HEK293 (cell line): ENCODE results near the gene STX11.

Source experiments
- FEZF1 ChIP-seq: fragments of 450-650 bp; formaldehyde crosslinking; IDR thresholded peaks from 2 replicates; pipeline ENCODE4 v1.5.1; 2016; ENCODE audit warnings: missing biosample characterization, missing genetic modification characterization
- HOXD13 ChIP-seq: sonication (generic); formaldehyde crosslinking; IDR thresholded peaks from 2 replicates; pipeline ENCODE4 v1.8.0; 2022; ENCODE audit warnings: missing genetic modification reagents, borderline replicate concordance
- KLF8 ChIP-seq: fragments of 450-650 bp; formaldehyde crosslinking; IDR thresholded peaks from 2 replicates; pipeline ENCODE4 v1.5.1; 2016; ENCODE audit warnings: missing biosample characterization, missing genetic modification characterization
- PRDM1 ChIP-seq: fragments of 450-650 bp; formaldehyde crosslinking; IDR thresholded peaks from 2 replicates; pipeline ENCODE4; 2016; ENCODE audit warnings: missing biosample characterization, missing genetic modification characterization
- PRDM6 ChIP-seq: fragments of 450-650 bp; formaldehyde crosslinking; IDR thresholded peaks from 2 replicates; pipeline ENCODE4 v1.5.1; 2017; ENCODE audit warnings: missing biosample characterization, missing genetic modification characterization
- SP2 ChIP-seq: fragments of 450-650 bp; formaldehyde crosslinking; IDR thresholded peaks from 2 replicates; pipeline ENCODE4 v1.5.1; 2016; ENCODE audit warnings: missing biosample characterization, missing genetic modification characterization
- SP3 ChIP-seq: fragments of 450-650 bp; formaldehyde crosslinking; IDR thresholded peaks from 2 replicates; pipeline ENCODE4 v1.5.1; 2016; ENCODE audit warnings: missing biosample characterization, missing genetic modification characterization
- YY2 ChIP-seq: fragments of 450-650 bp; formaldehyde crosslinking; IDR thresholded peaks from 2 replicates; pipeline ENCODE4 v1.5.1; 2016; ENCODE audit warnings: missing biosample characterization, missing genetic modification characterization
- ZBTB1 ChIP-seq: fragments of 450-650 bp; formaldehyde crosslinking; IDR thresholded peaks from 2 replicates; pipeline ENCODE4 v1.5.1; 2016; ENCODE audit warnings: missing biosample characterization, missing genetic modification characterization
- ZBTB17 ChIP-seq: fragments of 450-650 bp; formaldehyde crosslinking; IDR thresholded peaks from 2 replicates; pipeline ENCODE4 v1.5.1; 2016; ENCODE audit warnings: missing biosample characterization, missing genetic modification characterization
- ZBTB21 ChIP-seq: fragments of 450-650 bp; formaldehyde crosslinking; IDR thresholded peaks from 2 replicates; pipeline ENCODE4 v1.5.1; 2017; ENCODE audit warnings: missing biosample characterization, missing genetic modification characterization
- ZBTB8A ChIP-seq: fragments of 450-650 bp; formaldehyde crosslinking; IDR thresholded peaks from 2 replicates; pipeline ENCODE4 v1.5.1; 2016; ENCODE audit warnings: missing biosample characterization, missing genetic modification characterization
- ZNF133 ChIP-seq: fragments of 450-650 bp; formaldehyde crosslinking; IDR thresholded peaks from 2 replicates; pipeline ENCODE4 v1.5.1; 2016; ENCODE audit warnings: missing biosample characterization, missing genetic modification characterization
- ZNF157 ChIP-seq: fragments of 450-650 bp; formaldehyde crosslinking; IDR thresholded peaks from 2 replicates; pipeline ENCODE4 v1.5.1; 2016; ENCODE audit warnings: missing biosample characterization, missing genetic modification characterization
- ZNF214 ChIP-seq: fragments of 450-650 bp; formaldehyde crosslinking; IDR thresholded peaks from 2 replicates; pipeline ENCODE4 v1.5.1; 2017; ENCODE audit warnings: missing biosample characterization, mild to moderate bottlenecking, missing genetic modification characterization, borderline replicate concordance
- ZNF24 ChIP-seq: fragments of 450-650 bp; formaldehyde crosslinking; IDR thresholded peaks from 2 replicates; pipeline ENCODE4 v1.5.1; 2016; ENCODE audit warnings: missing biosample characterization, missing genetic modification characterization
- ZNF292 ChIP-seq: fragments of 450-650 bp; formaldehyde crosslinking; IDR thresholded peaks from 2 replicates; pipeline ENCODE4 v1.5.1; 2016; ENCODE audit warnings: low read depth, missing biosample characterization, missing genetic modification characterization, borderline replicate concordance
- ZNF302 ChIP-seq: fragments of 450-650 bp; formaldehyde crosslinking; IDR thresholded peaks from 2 replicates; pipeline ENCODE4 v1.5.1; 2016; ENCODE audit warnings: missing biosample characterization, missing genetic modification characterization, low read depth
- ZNF311 ChIP-seq: fragments of 450-650 bp; formaldehyde crosslinking; IDR thresholded peaks from 2 replicates; pipeline ENCODE4 v1.5.1; 2017; ENCODE audit warnings: missing biosample characterization, missing genetic modification characterization, borderline replicate concordance
- ZNF341 ChIP-seq: fragments of 450-650 bp; formaldehyde crosslinking; IDR thresholded peaks from 2 replicates; pipeline ENCODE4; 2016; ENCODE audit warnings: low read depth, missing biosample characterization, missing genetic modification characterization
- ZNF391 ChIP-seq: fragments of 450-650 bp; formaldehyde crosslinking; IDR thresholded peaks from 2 replicates; pipeline ENCODE4 v1.5.1; 2016; ENCODE audit warnings: low read depth, missing biosample characterization, missing genetic modification characterization, borderline replicate concordance
- ZNF48 ChIP-seq: fragments of 450-650 bp; formaldehyde crosslinking; IDR thresholded peaks from 2 replicates; pipeline ENCODE4 v1.5.1; 2016; ENCODE audit warnings: missing biosample characterization, missing genetic modification characterization
- ZNF510 ChIP-seq: fragments of 450-650 bp; formaldehyde crosslinking; IDR thresholded peaks from 2 replicates; pipeline ENCODE4 v1.5.1; 2018; ENCODE audit warnings: mild to moderate bottlenecking, missing genetic modification characterization, missing biosample characterization; ENCODE audit not compliant: insufficient replicate concordance
- ZNF544 ChIP-seq: fragments of 450-650 bp; formaldehyde crosslinking; IDR thresholded peaks from 2 replicates; pipeline ENCODE4 v1.5.0; 2017; ENCODE audit warnings: missing biosample characterization, missing genetic modification characterization
- ZNF548 ChIP-seq: fragments of 450-650 bp; formaldehyde crosslinking; IDR thresholded peaks from 2 replicates; pipeline ENCODE4 v1.5.1; 2016; ENCODE audit warnings: missing biosample characterization, missing genetic modification characterization
- ZNF561 ChIP-seq: fragments of 450-650 bp; IDR thresholded peaks from 2 replicates; pipeline ENCODE4 v1.5.1; 2018; ENCODE audit warnings: missing biosample characterization, missing genetic modification characterization, borderline replicate concordance
- ZNF571 ChIP-seq: fragments of 450-650 bp; formaldehyde crosslinking; IDR thresholded peaks from 2 replicates; pipeline ENCODE4 v1.5.0; 2017; ENCODE audit warnings: missing biosample characterization, missing genetic modification characterization
- ZNF670 ChIP-seq: fragments of 450-650 bp; formaldehyde crosslinking; IDR thresholded peaks from 2 replicates; pipeline ENCODE4 v1.5.1; 2016; ENCODE audit warnings: missing biosample characterization, missing genetic modification characterization, low read depth
- ZNF785 ChIP-seq: fragments of 450-650 bp; formaldehyde crosslinking; IDR thresholded peaks from 2 replicates; pipeline ENCODE4 v1.5.1; 2016; ENCODE audit warnings: missing biosample characterization, missing genetic modification characterization
- ZSCAN30 ChIP-seq: fragments of 450-650 bp; IDR thresholded peaks from 2 replicates; pipeline ENCODE4 v1.5.1; 2018; ENCODE audit warnings: missing biosample characterization, mild to moderate bottlenecking, missing genetic modification characterization, moderate library complexity
- TF ChIP-seq, protein P1 (sequence below): fragments of 450-650 bp; IDR thresholded peaks from 2 replicates; pipeline ENCODE4 v1.5.1; 2018; ENCODE audit warnings: missing biosample characterization, missing genetic modification characterization
- TF ChIP-seq, protein P2 (sequence below): fragments of 450-650 bp; formaldehyde crosslinking; IDR thresholded peaks from 2 replicates; pipeline ENCODE4 v1.5.1; 2016; ENCODE audit warnings: missing biosample characterization, missing genetic modification characterization
- TF ChIP-seq, protein P3 (sequence below): fragments of 450-650 bp; formaldehyde crosslinking; IDR thresholded peaks from 2 replicates; pipeline ENCODE4 v1.5.1; 2017; ENCODE audit warnings: missing biosample characterization, missing genetic modification characterization
- TF ChIP-seq, protein P4 (sequence below): fragments of 450-650 bp; formaldehyde crosslinking; IDR thresholded peaks from 2 replicates; pipeline ENCODE4 v1.5.1; 2016; ENCODE audit warnings: missing biosample characterization, missing genetic modification characterization

STX11 gene

DNA sequence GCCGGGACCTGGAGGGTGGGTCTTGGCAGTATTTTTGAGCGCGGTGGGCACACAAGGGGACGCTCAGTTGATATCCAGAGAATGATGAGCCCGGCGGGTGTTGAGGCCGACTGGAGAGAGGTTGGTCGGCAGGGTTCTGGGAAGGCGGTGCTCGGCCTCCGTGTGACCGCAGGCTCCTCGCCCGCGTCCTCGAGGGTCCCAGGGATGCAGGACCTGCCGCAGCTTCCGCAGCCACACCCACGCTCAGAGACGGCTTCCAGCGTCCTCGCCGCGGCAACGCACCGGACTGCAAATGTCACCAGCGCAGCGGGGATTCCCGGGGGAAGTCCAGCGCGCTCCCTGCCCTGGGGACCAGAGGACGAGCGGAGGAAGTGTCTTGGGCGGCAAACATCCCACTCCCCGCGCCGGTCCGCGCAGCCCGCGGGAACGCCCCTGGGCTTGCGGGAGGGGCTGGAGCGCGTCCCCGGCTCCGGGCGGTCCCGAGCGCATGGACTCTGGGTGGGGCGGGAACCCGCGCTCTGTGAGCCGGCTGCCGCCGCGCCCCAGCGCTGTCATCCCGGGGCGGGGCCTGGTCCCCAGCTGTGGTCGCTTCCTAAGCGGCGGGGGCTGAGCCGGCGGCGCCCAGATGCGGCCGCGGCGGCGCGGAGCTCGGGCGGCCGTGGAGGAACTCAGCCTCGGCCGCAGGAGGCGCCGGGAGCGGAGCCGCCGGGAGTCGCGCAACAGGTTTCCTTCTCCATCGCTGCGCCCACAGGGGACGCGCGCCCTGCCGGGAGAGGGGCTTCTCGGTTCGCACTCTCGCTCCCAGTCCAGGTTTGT lies at the start of gene STX11 (continued):
- no peak for TF ChIP-seq ZNF292
- no peak for TF ChIP-seq ZBTB21
- TF ChIP-seq ZNF133 (tag by site-specific recombination), result no peak
- TF ChIP-seq, protein P1, sequence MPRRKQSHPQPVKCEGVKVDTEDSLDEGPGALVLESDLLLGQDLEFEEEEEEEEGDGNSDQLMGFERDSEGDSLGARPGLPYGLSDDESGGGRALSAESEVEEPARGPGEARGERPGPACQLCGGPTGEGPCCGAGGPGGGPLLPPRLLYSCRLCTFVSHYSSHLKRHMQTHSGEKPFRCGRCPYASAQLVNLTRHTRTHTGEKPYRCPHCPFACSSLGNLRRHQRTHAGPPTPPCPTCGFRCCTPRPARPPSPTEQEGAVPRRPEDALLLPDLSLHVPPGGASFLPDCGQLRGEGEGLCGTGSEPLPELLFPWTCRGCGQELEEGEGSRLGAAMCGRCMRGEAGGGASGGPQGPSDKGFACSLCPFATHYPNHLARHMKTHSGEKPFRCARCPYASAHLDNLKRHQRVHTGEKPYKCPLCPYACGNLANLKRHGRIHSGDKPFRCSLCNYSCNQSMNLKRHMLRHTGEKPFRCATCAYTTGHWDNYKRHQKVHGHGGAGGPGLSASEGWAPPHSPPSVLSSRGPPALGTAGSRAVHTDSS (tag by site-specific recombination), result no peak; the same call in 1 of the 2 replicates
- 0 out of 2 replicates have a peak, but pooled peaks have one; percentile 77 for TF ChIP-seq ZSCAN30 (tag by site-specific recombination)
- TF ChIP-seq HOXD13, result no peak
- no peak for TF ChIP-seq ZNF510 (tag by site-specific recombination)
- peak; percentile 28; the same call in 1 of the 2 replicates for TF ChIP-seq ZNF24
- TF ChIP-seq SP3 (tag by site-specific recombination), result peak; percentile 76
- peak; percentile 69 for TF ChIP-seq ZBTB8A (tag by site-specific recombination)
- TF ChIP-seq SP2 (tag by site-specific recombination), result peak; percentile 67
- no peak for TF ChIP-seq YY2
- no peak for TF ChIP-seq ZNF157 (tag by site-specific recombination)
- TF ChIP-seq ZNF48, result no peak
- TF ChIP-seq KLF8 (tag by site-specific recombination), result 0 out of 2 replicates have a peak, but pooled peaks have one; percentile 70
- TF ChIP-seq ZNF544 (tag by site-specific recombination), result no peak
- TF ChIP-seq, protein P2, sequence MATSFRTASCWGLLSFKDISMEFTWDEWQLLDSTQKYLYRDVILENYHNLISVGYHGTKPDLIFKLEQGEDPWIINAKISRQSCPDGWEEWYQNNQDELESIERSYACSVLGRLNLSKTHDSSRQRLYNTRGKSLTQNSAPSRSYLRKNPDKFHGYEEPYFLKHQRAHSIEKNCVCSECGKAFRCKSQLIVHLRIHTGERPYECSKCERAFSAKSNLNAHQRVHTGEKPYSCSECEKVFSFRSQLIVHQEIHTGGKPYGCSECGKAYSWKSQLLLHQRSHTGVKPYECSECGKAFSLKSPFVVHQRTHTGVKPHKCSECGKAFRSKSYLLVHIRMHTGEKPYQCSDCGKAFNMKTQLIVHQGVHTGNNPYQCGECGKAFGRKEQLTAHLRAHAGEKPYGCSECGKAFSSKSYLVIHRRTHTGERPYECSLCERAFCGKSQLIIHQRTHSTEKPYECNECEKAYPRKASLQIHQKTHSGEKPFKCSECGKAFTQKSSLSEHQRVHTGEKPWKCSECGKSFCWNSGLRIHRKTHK, result no peak
- no peak for TF ChIP-seq ZNF571 (tag by site-specific recombination)
- 0 out of 2 replicates have a peak, but pooled peaks have one; percentile 49 for TF ChIP-seq ZNF391 (tag by site-specific recombination)
- peak; percentile 89; the same call in 1 of the 2 replicates for TF ChIP-seq ZNF561 (tag by site-specific recombination)
- TF ChIP-seq, protein P3, sequence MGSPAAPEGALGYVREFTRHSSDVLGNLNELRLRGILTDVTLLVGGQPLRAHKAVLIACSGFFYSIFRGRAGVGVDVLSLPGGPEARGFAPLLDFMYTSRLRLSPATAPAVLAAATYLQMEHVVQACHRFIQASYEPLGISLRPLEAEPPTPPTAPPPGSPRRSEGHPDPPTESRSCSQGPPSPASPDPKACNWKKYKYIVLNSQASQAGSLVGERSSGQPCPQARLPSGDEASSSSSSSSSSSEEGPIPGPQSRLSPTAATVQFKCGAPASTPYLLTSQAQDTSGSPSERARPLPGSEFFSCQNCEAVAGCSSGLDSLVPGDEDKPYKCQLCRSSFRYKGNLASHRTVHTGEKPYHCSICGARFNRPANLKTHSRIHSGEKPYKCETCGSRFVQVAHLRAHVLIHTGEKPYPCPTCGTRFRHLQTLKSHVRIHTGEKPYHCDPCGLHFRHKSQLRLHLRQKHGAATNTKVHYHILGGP, result no peak
- TF ChIP-seq ZNF311 (tag by site-specific recombination), result no peak
- TF ChIP-seq, protein P4, sequence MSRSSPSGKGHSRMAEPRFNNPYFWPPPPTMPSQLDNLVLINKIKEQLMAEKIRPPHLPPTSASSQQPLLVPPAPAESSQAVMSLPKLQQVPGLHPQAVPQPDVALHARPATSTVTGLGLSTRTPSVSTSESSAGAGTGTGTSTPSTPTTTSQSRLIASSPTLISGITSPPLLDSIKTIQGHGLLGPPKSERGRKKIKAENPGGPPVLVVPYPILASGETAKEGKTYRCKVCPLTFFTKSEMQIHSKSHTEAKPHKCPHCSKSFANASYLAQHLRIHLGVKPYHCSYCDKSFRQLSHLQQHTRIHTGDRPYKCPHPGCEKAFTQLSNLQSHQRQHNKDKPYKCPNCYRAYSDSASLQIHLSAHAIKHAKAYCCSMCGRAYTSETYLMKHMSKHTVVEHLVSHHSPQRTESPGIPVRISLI (tag by site-specific recombination), result no peak
- TF ChIP-seq ZBTB17 (tag by site-specific recombination), result peak; percentile 56; the same call in 1 of the 2 replicates
- no peak for TF ChIP-seq ZNF548 (tag by site-specific recombination)
- no peak for TF ChIP-seq PRDM1 (tag by site-specific recombination)
- TF ChIP-seq ZNF670, result no peak
- no peak for TF ChIP-seq ZBTB1 (tag by site-specific recombination)
- peak; percentile 20; the same call in 1 of the 2 replicates for TF ChIP-seq FEZF1
- no peak for TF ChIP-seq ZNF341 (tag by site-specific recombination)
- no peak for TF ChIP-seq ZNF302 (tag by site-specific recombination)
- TF ChIP-seq ZNF214, result no peak
- no peak for TF ChIP-seq PRDM6
- TF ChIP-seq ZNF785 (tag by site-specific recombination), result 0 out of 2 replicates have a peak, but pooled peaks have one; percentile 24
